COR-L47 (cell line): Measurements from ENCODE around the gene PAPOLB.
A peak's percentile ranks its signal among the peaks of the same experiment; 100 is the strongest.

Source experiments
- DNase-seq: peaks from one replicate; lab custom pipeline; 2025; lab: John Stamatoyannopoulos, UW

The PAPOLB gene

GRCh38 chr7:4842319-4843064 lies 19.3 kb downstream of the PAPOLB start:
- DNase-seq = no peak

GRCh38 chr7:4841836-4842235 lies 20.0 kb downstream of the PAPOLB start:
- no peak for DNase-seq

- DNase-seq = no peak
Observed at GRCh38 chr7:4841007-4841784, 20.6 kb downstream of the PAPOLB start.

- DNase-seq = no peak
Observed at GRCh38 chr7:4840079-4840501, 21.7 kb downstream of the PAPOLB start.

- no peak for DNase-seq
Observed at GRCh38 chr7:4838626-4839334, 23.1 kb downstream of the PAPOLB start.

- DNase-seq = peak; percentile 48
Observed at GRCh38 chr7:4837803-4838625, 23.8 kb downstream of the PAPOLB start.

DNA sequence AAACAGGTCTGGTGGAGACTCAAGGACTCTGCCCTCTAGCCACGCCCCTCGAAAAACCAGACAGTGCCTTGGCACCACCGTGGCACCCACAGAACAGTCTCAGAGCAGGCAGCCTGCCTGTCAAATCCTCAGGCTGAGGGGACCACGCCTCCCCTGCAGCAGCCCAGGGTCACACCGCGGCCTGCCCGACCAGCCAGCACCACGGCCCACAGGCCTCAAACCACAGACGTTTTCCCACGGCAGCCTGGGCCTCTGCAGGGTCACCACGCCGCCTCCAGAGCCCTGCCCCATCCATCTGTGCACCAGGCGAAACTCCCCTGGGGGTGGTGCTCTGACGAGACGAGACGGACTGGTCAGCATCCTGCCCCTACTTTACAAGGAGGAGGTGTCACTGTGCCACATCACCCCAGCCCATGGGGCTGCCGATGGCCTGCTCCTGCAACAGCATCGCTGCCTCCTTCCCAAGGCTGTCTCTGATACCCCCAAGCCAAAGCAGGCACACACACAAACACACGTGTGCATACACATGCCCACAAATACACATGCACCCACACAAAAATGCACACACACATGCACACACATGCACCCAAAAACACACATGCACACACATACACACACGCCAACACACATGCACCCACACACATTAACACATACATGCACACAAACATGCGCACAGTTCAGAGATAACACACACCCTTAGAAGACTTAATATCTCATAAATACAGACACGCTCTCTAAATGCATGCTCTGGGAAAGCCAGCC lies 24.6 kb downstream of the PAPOLB start:
- DNase-seq = no peak

DNA sequence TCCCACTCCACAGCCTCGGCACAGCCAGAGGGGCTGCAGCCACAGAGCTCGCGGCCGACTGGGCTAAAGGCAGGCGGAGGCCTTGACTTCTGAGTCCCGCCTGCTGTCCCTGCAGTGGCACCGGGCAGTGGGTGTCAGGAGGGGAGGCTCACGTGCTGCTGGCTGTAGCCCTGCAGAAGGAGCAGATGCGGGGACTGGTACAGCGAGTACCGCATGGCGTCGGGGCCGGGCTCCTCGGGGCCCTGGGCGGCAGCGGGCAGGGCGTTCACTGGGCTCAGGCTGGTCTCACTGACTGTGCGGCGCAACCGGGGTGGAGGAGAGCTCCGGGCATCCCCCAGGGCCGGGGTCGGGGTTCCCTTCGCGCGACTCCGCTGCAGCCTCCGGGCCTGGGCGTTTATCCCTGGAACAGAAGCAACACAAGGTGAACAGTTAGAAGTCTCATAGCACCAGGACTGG lies 25.6 kb downstream of the PAPOLB start:
- DNase-seq = no peak

DNA sequence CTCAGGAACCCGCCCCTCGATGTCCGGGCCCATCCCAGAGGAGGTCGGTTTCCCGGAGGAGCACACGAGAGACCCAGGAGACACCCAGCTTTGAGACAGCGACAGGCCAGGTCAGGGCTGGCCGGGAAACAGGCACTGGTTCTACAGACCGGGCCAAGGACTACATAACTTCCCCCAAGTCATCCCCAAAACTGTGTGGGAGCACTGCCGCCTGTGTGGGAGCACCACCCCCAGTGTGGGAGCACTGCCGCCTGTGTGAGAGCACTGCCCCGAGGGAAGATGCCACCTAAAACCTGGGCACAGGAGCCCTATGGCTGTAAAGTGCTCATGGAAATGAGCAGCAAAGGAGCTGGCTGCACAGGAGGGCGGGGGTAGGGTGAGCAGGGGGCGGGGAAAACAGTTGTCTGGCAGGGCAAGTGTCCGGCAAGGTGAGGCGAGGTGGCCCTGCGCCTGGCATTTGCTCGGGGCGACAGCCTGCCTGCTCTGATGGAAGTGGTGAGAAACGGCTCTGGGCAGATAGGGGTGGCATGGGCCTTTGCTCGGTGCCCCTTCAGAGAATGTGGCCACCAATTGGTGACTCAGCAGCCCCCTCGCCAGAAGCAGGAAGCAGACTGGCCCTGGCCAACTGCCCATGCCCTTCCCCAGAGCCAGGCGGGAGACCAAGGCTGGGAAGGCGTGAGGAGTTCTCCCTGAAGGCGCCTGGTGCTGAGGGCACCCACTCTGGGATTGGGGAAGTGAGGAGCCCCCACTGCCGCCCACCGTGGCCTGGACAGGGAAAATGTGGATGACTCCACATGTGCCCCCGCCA lies 26.2 kb downstream of the PAPOLB start:
- no peak for DNase-seq

- no peak for DNase-seq
Observed at GRCh38 chr7:4834601-4835397, 27.0 kb downstream of the PAPOLB start.

GRCh38 chr7:4833691-4834600 lies 27.9 kb downstream of the PAPOLB start:
- no peak for DNase-seq

GRCh38 chr7:4833176-4833575 lies 28.7 kb downstream of the PAPOLB start:
- no peak for DNase-seq

DNA sequence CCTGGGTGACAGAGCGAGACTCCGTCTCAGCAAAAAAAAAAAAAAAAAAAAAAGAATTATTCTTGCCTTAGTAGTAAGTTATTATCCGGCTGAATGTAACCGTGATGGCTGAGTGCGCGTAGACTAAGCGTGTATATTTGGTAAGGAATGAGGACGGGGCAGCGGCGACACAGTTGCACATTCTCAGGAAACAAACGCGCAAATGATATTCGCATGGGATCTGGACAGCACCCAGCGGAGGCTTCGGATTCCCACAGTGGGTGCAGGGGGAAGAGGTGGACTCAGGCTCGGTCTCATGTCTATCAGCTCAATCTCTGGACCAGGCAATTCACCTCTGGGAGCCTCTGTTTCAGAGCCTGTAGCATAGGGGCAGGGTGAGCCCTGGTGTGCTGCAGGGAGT lies 29.1 kb downstream of the PAPOLB start:
- no peak for DNase-seq

DNA sequence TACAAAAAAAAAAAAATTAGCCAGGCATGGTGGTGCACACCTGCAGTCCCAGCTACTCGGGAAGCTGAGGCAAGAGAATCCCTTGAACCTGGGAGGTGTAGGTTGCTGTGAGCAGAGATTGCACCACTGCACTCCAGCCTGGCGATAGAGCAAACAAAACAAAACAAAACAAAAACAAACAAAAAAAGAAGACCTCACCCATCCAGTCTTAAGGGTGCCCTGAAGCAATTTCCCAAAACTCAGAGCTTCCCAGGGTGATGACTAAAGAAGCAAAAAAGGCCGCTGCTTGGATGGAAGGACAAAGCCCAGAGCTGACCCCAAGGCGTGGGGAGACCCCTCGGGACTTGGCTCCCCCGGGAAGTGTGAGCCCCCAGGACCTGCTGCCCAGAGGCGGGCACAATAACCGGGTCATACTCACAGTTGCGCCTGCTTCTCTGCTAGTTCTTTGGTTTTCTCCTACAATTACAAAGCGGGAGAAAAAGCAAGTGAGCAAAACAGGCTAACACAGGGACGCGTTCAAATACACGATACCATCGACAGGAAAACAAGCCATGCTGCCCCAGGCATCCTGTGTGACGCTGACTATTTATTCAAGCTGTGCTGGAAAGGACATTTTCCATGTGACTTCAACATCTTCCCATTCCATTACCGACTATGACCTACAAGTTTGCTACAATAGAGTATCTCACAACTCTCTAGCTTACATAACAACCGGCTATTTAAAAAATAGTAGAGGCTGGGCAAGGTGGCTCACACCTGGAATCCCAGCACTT lies 29.9 kb downstream of the PAPOLB start:
- no peak for DNase-seq

DNA sequence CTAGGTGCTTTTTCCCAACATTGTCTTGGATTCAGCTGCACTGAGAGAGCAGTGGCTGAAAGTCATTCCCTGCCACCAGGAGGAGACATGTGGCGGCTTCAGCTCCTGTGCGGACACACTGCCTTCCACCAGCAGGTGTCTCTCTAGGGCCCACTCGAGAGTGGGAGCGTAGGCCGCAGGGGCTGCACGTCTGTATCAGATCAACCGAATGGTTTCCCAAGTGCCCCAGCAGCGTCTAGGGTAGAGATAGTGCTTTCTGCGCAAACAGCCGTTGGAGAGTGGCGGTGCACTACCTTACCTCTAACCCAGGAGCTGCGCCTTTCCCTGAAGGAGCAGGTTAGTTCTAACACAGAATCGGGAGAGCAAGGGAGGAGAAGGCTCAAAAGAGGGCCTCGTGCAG lies 31.7 kb downstream of the PAPOLB start:
- peak; percentile 49 for DNase-seq

- DNase-seq = no peak
Observed at GRCh38 chr7:4828720-4829383, 33.0 kb downstream of the PAPOLB start.

- DNase-seq = no peak
Observed at GRCh38 chr7:4825081-4825480, 36.7 kb downstream of the PAPOLB start.
